HG03135 (cell line): ENCODE data around the gene SLC28A1.

Experiments used
- ATAC-seq: cut with Tn5 transposase; IDR thresholded peaks from one replicate; pipeline ENCODE4 v1.9.1; 2021; ENCODE audit warnings: mild to moderate bottlenecking, moderate library complexity; ENCODE audit not compliant: unreplicated experiment

Gene SLC28A1

GRCh38 chr15:84934942-84935729 is 50.7 kb downstream of the SLC28A1 start:
- no peak for ATAC-seq

GRCh38 chr15:84937144-84937543 is 52.7 kb downstream of the SLC28A1 start:
- ATAC-seq, result no peak

- ATAC-seq, result no peak
Measured at GRCh38 chr15:84938726-84939125, 54.3 kb downstream of the SLC28A1 start.

GRCh38 chr15:84940399-84940798 is 55.9 kb downstream of the SLC28A1 start:
- ATAC-seq, result no peak

- ATAC-seq, result no peak
Measured at GRCh38 chr15:84942456-84942855, 58.0 kb downstream of the SLC28A1 start.

- ATAC-seq, result no peak
Measured at GRCh38 chr15:84944311-84944710, 59.8 kb downstream of the SLC28A1 start.

- ATAC-seq, result no peak
Measured at GRCh38 chr15:84944861-84945260, 60.4 kb downstream of the SLC28A1 start.

GRCh38 chr15:84946772-84947489 is 62.5 kb downstream of the SLC28A1 start:
- no peak for ATAC-seq

- no peak for ATAC-seq
Measured at GRCh38 chr15:84947947-84948830, 63.7 kb downstream of the SLC28A1 start.

GRCh38 chr15:84949043-84949442 is 64.6 kb downstream of the SLC28A1 start:
- no peak for ATAC-seq

GRCh38 chr15:84949845-84950569 is 65.5 kb downstream of the SLC28A1 start:
- ATAC-seq, result no peak

GRCh38 chr15:84950570-84951111 is 66.2 kb downstream of the SLC28A1 start:
- ATAC-seq, result no peak

- no peak for ATAC-seq
Measured at GRCh38 chr15:84951736-84952135, 67.3 kb downstream of the SLC28A1 start.

GRCh38 chr15:84953136-84953535 is 68.7 kb downstream of the SLC28A1 start:
- no peak for ATAC-seq

GRCh38 chr15:84953726-84954125 is 69.3 kb downstream of the SLC28A1 start:
- no peak for ATAC-seq

- ATAC-seq, result no peak
Measured at GRCh38 chr15:84955089-84955848, 70.8 kb downstream of the SLC28A1 start.

- no peak for ATAC-seq
Measured at GRCh38 chr15:84956199-84956598, 71.7 kb downstream of the SLC28A1 start.

GRCh38 chr15:84960391-84961113 is 76.1 kb downstream of the SLC28A1 start:
- ATAC-seq, result no peak

- no peak for ATAC-seq
Measured at GRCh38 chr15:84961114-84961452, 76.6 kb downstream of the SLC28A1 start.
